GM18519 (cell line): ENCODE measurements around the gene PTCSC3.

ENCODE experiments used
- ATAC-seq: cut with Tn5 transposase; IDR thresholded peaks from one replicate; pipeline ENCODE4 v1.9.1; 2021; ENCODE audit warnings: mild to moderate bottlenecking, moderate library complexity; ENCODE audit not compliant: unreplicated experiment, low FRiP score

Gene PTCSC3

DNA sequence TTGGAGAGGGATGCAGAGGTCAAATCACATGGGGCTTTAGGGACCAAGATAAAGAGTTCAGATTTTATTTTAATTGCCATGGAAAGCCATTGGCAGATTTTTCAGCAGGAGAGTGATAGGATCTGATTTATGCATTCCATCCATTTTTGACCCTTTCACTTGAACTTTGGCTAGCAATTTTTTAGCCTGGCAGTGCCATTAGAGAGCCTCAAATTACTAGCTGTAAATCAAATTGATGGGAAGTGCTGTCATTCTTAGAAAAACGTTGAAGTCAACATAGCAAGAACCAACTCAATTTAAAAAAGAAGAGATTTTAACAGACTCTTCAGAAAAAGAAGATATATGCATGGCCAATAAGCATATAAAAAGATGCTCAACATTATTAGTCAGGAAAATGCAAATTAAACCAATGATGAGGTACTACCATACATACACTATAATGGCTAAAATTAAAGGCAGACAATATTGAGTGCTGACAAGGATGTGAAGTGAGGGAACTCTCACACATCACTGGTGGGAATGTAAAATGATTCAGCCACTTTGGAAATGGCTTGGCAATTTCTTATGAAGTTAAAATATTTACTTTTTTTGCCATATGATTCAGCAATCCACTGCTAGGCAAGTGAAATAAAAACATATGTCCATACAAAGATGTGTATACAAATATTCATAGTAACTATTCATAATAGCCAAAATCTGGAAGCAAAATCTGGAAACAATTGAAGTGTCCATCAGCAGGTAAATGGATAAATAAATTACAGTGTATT lies 89.7 kb downstream of the PTCSC3 start:
- no peak for ATAC-seq

DNA sequence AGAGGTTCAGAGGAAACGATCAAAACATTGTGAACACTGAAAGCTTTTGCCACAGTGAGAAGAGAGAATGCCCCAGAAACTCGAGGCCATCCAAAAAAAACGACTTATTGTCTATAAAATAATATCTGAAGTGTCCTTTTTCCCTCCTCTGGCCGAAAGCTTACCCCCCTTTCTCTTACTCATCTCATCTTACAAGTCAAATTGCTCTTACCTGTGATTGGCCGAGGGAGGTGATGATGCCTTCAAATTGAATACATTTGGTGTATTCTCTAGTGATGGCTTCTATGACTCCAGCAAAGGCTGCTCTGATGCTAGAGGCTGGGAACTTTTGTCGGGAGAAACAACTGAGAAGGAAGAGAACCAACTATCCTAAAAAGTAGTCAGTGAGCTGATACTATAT lies 90.7 kb downstream of the PTCSC3 start:
- no peak for ATAC-seq
